Measurements from ENCODE around the gene PPP1R10.

PPP1R10 gene

DNA sequence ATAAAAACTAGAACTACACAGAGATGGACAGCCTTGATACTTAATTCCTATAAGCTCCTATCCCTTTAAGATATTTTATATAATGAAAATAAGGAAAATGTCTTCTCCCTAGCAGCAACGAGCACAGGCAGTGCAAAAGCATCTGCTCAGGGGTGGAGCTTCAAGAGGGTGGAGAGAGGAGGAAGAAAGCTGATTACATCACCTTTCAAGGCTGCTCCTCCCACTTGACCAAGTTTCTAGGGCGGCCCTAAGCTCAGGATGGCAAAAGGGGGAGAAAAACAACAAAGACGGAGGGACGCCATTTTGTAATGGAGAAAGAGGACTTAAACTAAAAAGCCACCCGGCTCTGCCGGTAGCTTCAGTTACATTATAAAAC, 2.2 kb downstream of the PPP1R10 start:
- peak; percentile 77 for DNase-seq (ENCODE audit: low spot score)
- TF ChIP-seq, protein P1, sequence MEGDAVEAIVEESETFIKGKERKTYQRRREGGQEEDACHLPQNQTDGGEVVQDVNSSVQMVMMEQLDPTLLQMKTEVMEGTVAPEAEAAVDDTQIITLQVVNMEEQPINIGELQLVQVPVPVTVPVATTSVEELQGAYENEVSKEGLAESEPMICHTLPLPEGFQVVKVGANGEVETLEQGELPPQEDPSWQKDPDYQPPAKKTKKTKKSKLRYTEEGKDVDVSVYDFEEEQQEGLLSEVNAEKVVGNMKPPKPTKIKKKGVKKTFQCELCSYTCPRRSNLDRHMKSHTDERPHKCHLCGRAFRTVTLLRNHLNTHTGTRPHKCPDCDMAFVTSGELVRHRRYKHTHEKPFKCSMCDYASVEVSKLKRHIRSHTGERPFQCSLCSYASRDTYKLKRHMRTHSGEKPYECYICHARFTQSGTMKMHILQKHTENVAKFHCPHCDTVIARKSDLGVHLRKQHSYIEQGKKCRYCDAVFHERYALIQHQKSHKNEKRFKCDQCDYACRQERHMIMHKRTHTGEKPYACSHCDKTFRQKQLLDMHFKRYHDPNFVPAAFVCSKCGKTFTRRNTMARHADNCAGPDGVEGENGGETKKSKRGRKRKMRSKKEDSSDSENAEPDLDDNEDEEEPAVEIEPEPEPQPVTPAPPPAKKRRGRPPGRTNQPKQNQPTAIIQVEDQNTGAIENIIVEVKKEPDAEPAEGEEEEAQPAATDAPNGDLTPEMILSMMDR (IDR thresholded peaks at IDR 0.05; ENCODE audit: borderline replicate concordance, control extremely low read depth, extremely low read depth, insufficient read depth, missing control alignments): no peak
- in situ Hi-C loops (cut with MboI; ENCODE audit: low sequenced_read_pairs, unreplicated experiment): no loop called here

DNA sequence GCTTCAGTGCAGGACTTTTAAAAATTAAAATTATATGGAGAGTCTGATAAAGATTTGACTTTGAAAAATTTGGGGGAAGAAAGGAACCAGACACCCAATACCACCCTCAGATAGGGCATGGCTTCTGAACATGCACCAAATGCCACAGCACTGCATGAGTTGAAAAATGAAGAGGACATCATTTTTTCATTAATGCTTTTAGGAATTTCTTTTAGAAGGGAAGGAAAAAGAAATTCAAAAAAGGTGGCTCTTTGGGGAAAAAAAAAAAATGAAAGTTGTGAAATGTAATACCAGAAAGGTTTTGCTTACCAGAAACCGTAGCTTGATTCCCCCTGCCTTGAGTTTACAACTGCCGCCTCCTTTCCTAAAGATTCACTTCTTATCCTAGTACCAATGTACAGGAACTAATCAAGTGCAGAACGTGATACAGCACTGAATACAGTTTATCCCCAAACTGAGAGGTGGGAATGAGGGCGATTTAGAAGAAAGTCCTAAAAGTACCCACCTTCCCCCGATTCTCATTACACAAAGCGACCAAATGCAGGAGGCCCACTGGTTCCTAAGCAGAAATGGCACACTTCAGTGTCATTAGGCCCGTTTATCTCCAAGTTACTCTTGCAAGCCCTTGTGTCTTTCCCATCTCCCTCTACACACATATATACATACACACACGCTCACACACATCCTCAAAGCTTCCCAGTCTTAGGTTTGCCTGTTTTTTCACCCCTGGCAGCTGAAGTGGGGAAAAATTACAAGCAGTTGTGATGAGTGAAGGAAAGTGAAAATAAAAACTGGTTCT, 2.8 kb downstream of the PPP1R10 start:
- in situ Hi-C loops (cut with MboI; ENCODE audit: low sequenced_read_pairs, unreplicated experiment): no loop called here
- no peak for DNase-seq (ENCODE audit: low spot score)
- TF ChIP-seq, protein P1 (IDR thresholded peaks at IDR 0.05; ENCODE audit: borderline replicate concordance, control extremely low read depth, extremely low read depth, insufficient read depth, missing control alignments): no peak

DNA sequence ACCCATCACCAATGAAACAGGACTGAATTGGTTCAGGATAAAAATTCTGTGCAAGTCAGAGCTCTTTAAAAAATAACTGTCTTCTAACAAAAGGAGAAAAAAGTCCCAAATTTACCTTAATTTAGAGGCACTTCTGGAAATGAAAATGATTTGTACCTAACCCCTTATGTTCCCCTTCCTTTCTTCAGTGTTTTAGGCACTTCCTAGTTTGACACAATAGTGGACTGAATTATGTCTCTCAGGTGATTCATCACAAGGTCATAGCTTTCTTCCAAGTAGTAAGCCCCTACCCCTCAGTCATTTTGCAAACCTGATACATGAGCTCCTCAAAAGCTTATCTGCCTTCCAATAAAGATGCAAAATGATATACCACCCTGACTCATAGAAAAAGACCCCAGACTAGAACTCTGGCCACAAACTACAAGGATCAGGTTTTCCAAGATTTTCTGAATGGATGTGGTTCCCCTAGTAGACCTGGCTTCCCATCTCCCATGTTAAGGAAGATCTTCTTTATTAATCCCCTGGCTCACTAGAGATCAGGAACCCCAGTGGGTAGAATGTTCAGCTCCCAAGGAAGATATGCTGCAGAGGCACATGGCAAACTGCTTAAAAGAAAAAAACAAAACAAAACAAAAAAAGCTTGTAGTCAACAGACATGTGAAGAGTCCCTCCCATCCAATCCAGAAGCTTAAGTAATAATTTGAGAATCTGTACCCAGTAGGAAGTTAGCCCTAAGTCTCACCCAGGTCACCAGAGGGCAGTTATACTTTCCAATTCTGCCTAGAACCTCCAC, 3.6 kb downstream of the PPP1R10 start:
- no peak for DNase-seq (ENCODE audit: low spot score)
- TF ChIP-seq, protein P1 (IDR thresholded peaks at IDR 0.05; ENCODE audit: borderline replicate concordance, control extremely low read depth, extremely low read depth, insufficient read depth, missing control alignments): no peak
- in situ Hi-C loops (cut with MboI; ENCODE audit: low sequenced_read_pairs, unreplicated experiment): no loop called here

DNA sequence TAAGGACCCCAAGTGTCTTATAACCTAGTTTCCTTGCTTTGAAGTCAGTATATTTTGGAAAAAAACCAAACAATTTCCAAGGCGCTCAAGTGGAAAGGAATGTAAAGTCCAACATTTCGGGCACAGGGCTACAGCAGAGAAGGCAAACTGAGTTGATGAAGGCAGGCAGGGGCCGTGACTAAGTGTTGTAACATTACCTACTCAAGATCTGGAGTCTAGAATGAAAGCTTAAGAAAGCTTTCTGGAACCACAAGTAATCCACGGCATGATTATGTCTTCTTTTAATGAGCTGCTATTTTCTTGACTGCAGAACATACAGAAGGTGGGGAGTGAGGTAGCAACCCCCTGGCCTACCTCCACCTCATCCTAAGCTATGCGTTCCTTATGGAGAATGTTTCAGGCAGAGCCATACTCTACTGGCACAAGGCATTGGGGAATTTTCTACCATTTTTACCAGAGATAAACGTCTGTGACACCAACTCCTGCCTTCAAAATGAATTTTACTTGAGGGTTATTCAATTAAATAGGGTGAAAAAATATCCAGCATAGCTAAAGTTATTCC, 4.3 kb downstream of the PPP1R10 start:
- in situ Hi-C loops (cut with MboI; ENCODE audit: low sequenced_read_pairs, unreplicated experiment): no loop called here
- DNase-seq (ENCODE audit: low spot score): no peak

DNA sequence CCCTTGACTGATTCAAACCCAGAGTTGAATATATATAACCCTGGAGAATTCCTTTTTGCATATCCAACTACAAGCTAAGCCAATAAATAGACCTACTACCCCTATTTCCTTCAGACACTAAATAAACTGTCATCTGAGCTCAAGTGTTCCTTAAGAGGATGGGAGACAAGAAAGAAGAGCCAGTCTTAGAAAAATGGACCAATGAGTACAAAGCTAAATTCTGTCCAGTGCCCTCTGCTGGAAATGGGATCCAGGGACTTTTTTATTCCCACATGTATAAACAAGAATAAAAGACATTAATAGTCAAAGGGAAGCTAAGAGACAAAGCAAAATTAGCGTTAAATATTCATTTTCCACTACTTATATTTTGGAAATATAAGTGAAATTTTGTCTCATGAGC, 4.8 kb downstream of the PPP1R10 start:
- TF ChIP-seq, protein P1 (IDR thresholded peaks at IDR 0.05; ENCODE audit: borderline replicate concordance, control extremely low read depth, extremely low read depth, insufficient read depth, missing control alignments): no peak
- DNase-seq (ENCODE audit: low spot score): no peak
- in situ Hi-C loops (cut with MboI; ENCODE audit: low sequenced_read_pairs, unreplicated experiment): no loop called here

More for the DNA sequence above, 4.3 kb downstream of the PPP1R10 start:
- TF ChIP-seq, protein P1 (IDR thresholded peaks at IDR 0.05; ENCODE audit: borderline replicate concordance, control extremely low read depth, extremely low read depth, insufficient read depth, missing control alignments): no peak

DNA sequence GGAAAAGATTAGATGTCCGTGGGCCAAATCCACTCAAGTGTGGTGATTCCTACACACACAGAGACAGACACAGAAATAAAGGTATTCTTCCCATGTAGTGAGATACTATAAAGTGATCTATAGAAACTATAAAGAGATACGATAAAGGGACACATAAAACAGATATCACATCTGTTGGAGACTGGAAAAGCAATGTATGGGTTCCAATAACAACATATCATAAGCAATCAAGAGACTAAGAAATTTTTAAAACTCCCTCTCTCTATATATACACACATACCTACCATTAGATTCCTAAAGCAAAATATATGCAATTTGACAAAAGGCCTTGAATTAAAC, 5.2 kb downstream of the PPP1R10 start:
- in situ Hi-C loops (cut with MboI; ENCODE audit: low sequenced_read_pairs, unreplicated experiment): no loop called here
- TF ChIP-seq, protein P1 (IDR thresholded peaks at IDR 0.05; ENCODE audit: borderline replicate concordance, control extremely low read depth, extremely low read depth, insufficient read depth, missing control alignments): no peak

More for the DNA sequence above, 5.2 kb downstream of the PPP1R10 start:
- DNase-seq (ENCODE audit: low spot score): no peak
